HCT116 (cell line): ENCODE data around the gene CCDC40. TPM values are rescaled to one million over a fixed set of nuclear protein-coding genes. Genes with fewer than 3 reads are reported as not detected.

Source experiments
- ATAC-seq: fragments of 200-7000 bp; cut with Tn5 transposase; 2 replicates; pipeline ENCODE4 v1.9.1; 2020; ENCODE audit warnings: mild to moderate bottlenecking, moderate library complexity
- BruUV-seq: library from RNA; stranded (reverse); fragments of 400-500 nt; replicated peaks from 2 replicates; lab custom pipeline; 2021; lab: Mats Ljungman, UMichigan
- CTCF ChIA-PET: fragments of 300-600 bp; sonication (Branson Sonifier 250); formaldehyde crosslinking; loops from one replicate; lab custom pipeline; 2021; ENCODE audit warnings: antibody characterized with exemption; lab: Charles Lee
- POLR2A ChIA-PET: fragments of 300-600, 350-600 bp; sonication (Branson Sonifier 250); formaldehyde crosslinking; loops from one replicate; lab custom pipeline; 2021; ENCODE audit warnings: antibody characterized with exemption; lab: Charles Lee
- RAD21 ChIA-PET, 2 experiments: fragments of 300-600 bp; sonication (Branson Sonifier 250); formaldehyde crosslinking; loops; one replicate each; lab custom pipeline; 2023; ENCODE audit warnings: low total read pairs in 2 of 2; ENCODE audit not compliant: uncharacterized antibody in 2 of 2, unreplicated experiment in 2 of 2, low non-redundant PET in 1 of 2; lab: Charles Lee
- DNase-seq: peaks from one replicate; pipeline ENCODE4 v3.0.0-alpha.2; 2010; ENCODE audit warnings: low read depth, low spot score
- H2AFZ ChIP-seq: fragments of 200-600 bp; shearing (Covaris generic), sonication (generic); 2 replicates; pipeline ENCODE4 v1.6.1; 2017; ENCODE audit warnings: low read depth, mixed run types, mixed read lengths, antibody characterized with exemption, low read length; ENCODE audit not compliant: poor library complexity, severe bottlenecking
- H3K27ac ChIP-seq: 2 replicates; pipeline ENCODE4 v1.5.1; 2012; ENCODE audit warnings: low read depth, low read length
- H3K27me3 ChIP-seq: fragments of 200-600 bp; sonication (generic); 2 replicates; pipeline ENCODE4 v1.6.1; 2016; ENCODE audit warnings: mixed run types, low read length, mixed read lengths; ENCODE audit not compliant: insufficient read depth
- H3K36me3 ChIP-seq, 2 experiments: fragments of 200-500 bp in 1 of 2; fragments of 200-600 bp in 1 of 2; sonication (Bioruptor generic) in 1 of 2; sonication (generic) in 1 of 2; 2 replicates each; pipeline versions ENCODE4 v1.5.1 to v1.6.1; 2014 to 2016; ENCODE audit warnings: low read length in 2 of 2, inconsistent platforms in 1 of 2, mixed read lengths in 1 of 2, mixed run types in 1 of 2; ENCODE audit not compliant: insufficient read depth in 2 of 2, control insufficient read depth in 1 of 2
- H3K4me1 ChIP-seq, 2 experiments: fragments of 200-600 bp in 1 of 2; sonication (generic) in 1 of 2; 2 replicates each; pipeline versions ENCODE4 v1.5.1 to v1.6.1; 2012 to 2017; ENCODE audit warnings: low read length in 2 of 2, inconsistent platforms in 1 of 2, mild to moderate bottlenecking in 1 of 2, mixed read lengths in 1 of 2, mixed run types in 1 of 2, moderate library complexity in 1 of 2; ENCODE audit not compliant: insufficient read depth in 2 of 2, control insufficient read depth in 1 of 2
- H3K4me2 ChIP-seq: fragments of 200-600 bp; sonication (generic); 2 replicates; pipeline ENCODE4 v1.6.1; 2017; ENCODE audit warnings: mixed run types, low read length, mixed read lengths
- H3K4me3 ChIP-seq, 2 experiments: fragments of 200-600 bp in 1 of 2; sonication (generic) in 1 of 2; replicated peaks in 1 of 2; 2 replicates each; pipeline ENCODE4 v1.5.1; 2011 to 2016; ENCODE audit warnings: low read length in 2 of 2, control low read depth in 1 of 2, low read depth in 1 of 2, mild to moderate bottlenecking in 1 of 2, mixed read lengths in 1 of 2, mixed run types in 1 of 2
- H3K79me2 ChIP-seq: fragments of 200-600 bp; sonication (generic); 2 replicates; pipeline ENCODE4 v1.6.1; 2017; ENCODE audit warnings: mild to moderate bottlenecking, mixed run types, low read length, moderate library complexity, mixed read lengths; ENCODE audit not compliant: insufficient read depth
- H3K9ac ChIP-seq: fragments of 200-600 bp; sonication (generic); 2 replicates; pipeline ENCODE4 v1.6.1; 2016; ENCODE audit warnings: low read length, mixed read lengths
- H3K9me2 ChIP-seq: fragments of 200-600 bp; sonication (generic), shearing (Covaris generic); 2 replicates; pipeline ENCODE4 v1.6.1; 2017; ENCODE audit warnings: mixed run types, mild to moderate bottlenecking, moderate library complexity; ENCODE audit not compliant: insufficient read depth
- H3K9me3 ChIP-seq, 2 experiments: fragments of 200-500 bp in 1 of 2; fragments of 200-600 bp in 1 of 2; sonication (Bioruptor generic) in 1 of 2; sonication (generic) in 1 of 2; 2 replicates each; pipeline ENCODE4 v1.6.1; 2014 to 2017; ENCODE audit warnings: low read length in 2 of 2, mixed read lengths in 2 of 2, inconsistent platforms in 1 of 2, low read depth in 1 of 2, mild to moderate bottlenecking in 1 of 2, mixed run types in 1 of 2, moderate library complexity in 1 of 2; ENCODE audit not compliant: control insufficient read depth in 1 of 2, insufficient read depth in 1 of 2
- H4K20me1 ChIP-seq: fragments of 200-600 bp; sonication (generic), shearing (Covaris generic); 2 replicates; pipeline ENCODE4 v1.6.1; 2017; ENCODE audit warnings: mixed run types, mild to moderate bottlenecking, moderate library complexity; ENCODE audit not compliant: insufficient read depth
- ATF3 ChIP-seq: IDR thresholded peaks from 2 replicates; pipeline ENCODE4 v1.6.1; 2012
- CBX3 ChIP-seq: IDR thresholded peaks from 2 replicates; pipeline ENCODE4 v1.6.1; 2012; ENCODE audit warnings: low read depth
- CTCF ChIP-seq, 3 experiments: fragments of 200-600 bp in 1 of 3; sonication (generic) in 1 of 3; IDR thresholded peaks in 2 of 3; conservative IDR thresholded peaks in 1 of 3; 2 replicates each; pipeline ENCODE4 v1.5.1; 2012 to 2017; ENCODE audit warnings: low read depth in 2 of 3, low read length in 2 of 3, antibody characterized with exemption in 1 of 3, borderline replicate concordance in 1 of 3, control low read depth in 1 of 3, mild to moderate bottlenecking in 1 of 3, mixed read lengths in 1 of 3, mixed run types in 1 of 3, moderate library complexity in 1 of 3; ENCODE audit not compliant: insufficient read depth in 1 of 3
- EGR1 ChIP-seq: IDR thresholded peaks from 2 replicates; pipeline ENCODE4 v1.6.1; 2012; ENCODE audit warnings: low read depth
- ELF1 ChIP-seq: IDR thresholded peaks from 2 replicates; pipeline ENCODE4 v1.6.1; 2012; ENCODE audit warnings: low read depth, borderline replicate concordance
- EZH2 ChIP-seq: fragments of 200-600 bp; sonication (generic); IDR thresholded peaks from 2 replicates; pipeline ENCODE4 v1.6.1; 2017; ENCODE audit warnings: antibody characterized with exemption, mixed run types
- EZH2phosphoT487 ChIP-seq: fragments of 200-600 bp; IDR thresholded peaks from 2 replicates; pipeline ENCODE4 v1.6.1; 2018; ENCODE audit warnings: antibody characterized with exemption, borderline replicate concordance
- FOSL1 ChIP-seq: IDR thresholded peaks from 2 replicates; pipeline ENCODE4 v1.6.1; 2012; ENCODE audit warnings: low read depth
- JUND ChIP-seq: IDR thresholded peaks from 2 replicates; pipeline ENCODE4 v1.6.1; 2012
- MAX ChIP-seq: IDR thresholded peaks from 2 replicates; pipeline ENCODE4 v1.6.1; 2012
- POLR2AphosphoS5 ChIP-seq: IDR thresholded peaks from 2 replicates; pipeline ENCODE4 v1.6.1; 2011; ENCODE audit warnings: mild to moderate bottlenecking, low read depth, low read length, moderate library complexity
- RAD21 ChIP-seq: IDR thresholded peaks from 2 replicates; pipeline ENCODE4 v1.6.1; 2012; ENCODE audit warnings: low read depth, mild to moderate bottlenecking
- SP1 ChIP-seq: IDR thresholded peaks from 2 replicates; pipeline ENCODE4 v1.6.1; 2012; ENCODE audit warnings: low read depth
- YY1 ChIP-seq: IDR thresholded peaks from 2 replicates; pipeline ENCODE4 v1.6.1; 2011; ENCODE audit warnings: low read length, low read depth, moderate library complexity, mild to moderate bottlenecking; ENCODE audit not compliant: insufficient replicate concordance; ENCODE audit errors: extremely low read depth
- ZBTB33 ChIP-seq: IDR thresholded peaks from 2 replicates; pipeline ENCODE4 v1.6.1; 2011; ENCODE audit warnings: mild to moderate bottlenecking, low read length, moderate library complexity; ENCODE audit not compliant: insufficient replicate concordance; ENCODE audit errors: extremely low read depth
- ZFX ChIP-seq: fragments of 450-650 bp; IDR thresholded peaks from 2 replicates; pipeline ENCODE4 v1.6.1; 2017
- intact Hi-C: fragments of 100-400 bp; cut with micrococcal nuclease; formaldehyde crosslinking; loops from 2 replicates; pipeline ENCODE4 v1.10.0; 2022
- total RNA-seq: library from RNA; stranded (reverse); gene quantifications from one replicate; pipeline ENCODE4 v1.2.1, GENCODE V29; 2021; ENCODE audit not compliant: unreplicated experiment

The CCDC40 gene
- total RNA-seq, 1 experiment from 2014 or later, result 10.3 TPM

- no peak for TF ChIP-seq CTCF (IDR thresholded peaks at IDR 0.05 in 2 of 3, conservative IDR thresholded peaks at IDR 0.05 in 1 of 3; ENCODE audit: borderline replicate concordance in 1 of 3, insufficient read depth in 1 of 3, low read depth in 2 of 3, low read length in 2 of 3)
- TF ChIP-seq POLR2AphosphoS5, result no peak
- TF ChIP-seq ZFX, result no peak
- TF ChIP-seq SP1, result no peak
- no peak for TF ChIP-seq FOSL1
Observed at GRCh38 chr17:80116921-80117380, 80.5 kb downstream of the CCDC40 start (continued).

- no peak overlapping the region for H2AFZ ChIP-seq
- no peak overlapping the region for H3K4me2 ChIP-seq
- CTCF ChIA-PET, result interaction anchor here (1.2 kb wide), 1 partner anchor 16 kb away, joined by 4 read pairs; the partner anchor contains the start of gene GAA
- no peaks in the 10 kb centered on the region for H4K20me1 ChIP-seq
- H3K9ac ChIP-seq, result no peak overlapping the region
- intact Hi-C loops, result no loop called here
- no TSS peak for BruUV-seq
- DNase-seq, result no peak
- POLR2A ChIA-PET, result no interaction called here
- no peak overlapping the region for H3K4me3 ChIP-seq
- no peaks in the 10 kb centered on the region for H3K4me1 ChIP-seq
- H3K9me2 ChIP-seq, result no peaks in the 10 kb centered on the region
- ATAC-seq, result no peak; the same call in 1 of the 2 replicates
- no peaks in the 10 kb centered on the region for H3K9me3 ChIP-seq
- no peak overlapping the region; the same call in 1 of the 2 replicates for H3K27ac ChIP-seq
- RAD21 ChIA-PET, result no interaction called here
- H3K36me3 ChIP-seq, result no peaks in the 10 kb centered on the region; a peak in 1 of 4 replicates
- no peaks in the 10 kb centered on the region for H3K79me2 ChIP-seq
- no peaks in the 10 kb centered on the region for H3K27me3 ChIP-seq
- TF ChIP-seq CTCF (IDR thresholded peaks at IDR 0.05 in 2 of 3, conservative IDR thresholded peaks at IDR 0.05 in 1 of 3; ENCODE audit: borderline replicate concordance in 1 of 3, insufficient read depth in 1 of 3, low read depth in 2 of 3, low read length in 2 of 3) (no peak), SP1 (no peak), MAX (no peak), EZH2phosphoT487 (no peak), ZBTB33 (no peak), FOSL1 (no peak), YY1 (no peak), JUND (no peak), CBX3 (no peak), EZH2 (no peak), ATF3 (no peak), ZFX (no peak), EGR1 (no peak), ELF1 (no peak), RAD21 (no peak), POLR2AphosphoS5 (no peak)
Observed at GRCh38 chr17:80117491-80118401, 81.3 kb downstream of the CCDC40 start.
